ACHN (cell line): Measurements from ENCODE around the gene DNAI7.

Source experiments
- DNase-seq: peaks from one replicate; pipeline ENCODE4 v3.0.0-alpha.2; 2015
- in situ Hi-C: cut with HindIII; loops from 2 replicates; pipeline ENCODE4 v1.10.0; 2017; ENCODE audit warnings: low sequenced_read_pairs, low pct_ligation_motif_present, low pct_unique_long_range_greater_than_20kb

The DNAI7 gene

DNA sequence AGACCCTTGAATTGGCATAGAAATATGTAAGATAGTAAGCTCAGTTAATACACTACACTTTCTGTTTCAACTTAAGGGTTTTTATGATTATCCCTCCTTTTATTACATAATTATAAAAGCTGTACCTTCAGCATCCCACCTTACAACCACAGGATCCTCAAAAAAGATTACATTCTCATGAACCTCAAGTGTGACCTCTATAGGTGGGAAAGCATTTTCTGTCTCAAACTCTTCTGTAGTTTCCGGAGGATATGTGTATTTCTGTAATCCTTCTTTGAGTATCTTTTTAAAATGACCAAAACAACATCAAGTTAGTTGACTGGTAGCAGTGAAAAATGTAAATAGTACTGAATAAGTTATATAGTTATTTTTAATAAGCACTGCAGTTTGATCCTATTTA, 75.9 kb downstream of the DNAI7 start:
- in situ Hi-C loops, result no loop called here
- no peak for DNase-seq

DNA sequence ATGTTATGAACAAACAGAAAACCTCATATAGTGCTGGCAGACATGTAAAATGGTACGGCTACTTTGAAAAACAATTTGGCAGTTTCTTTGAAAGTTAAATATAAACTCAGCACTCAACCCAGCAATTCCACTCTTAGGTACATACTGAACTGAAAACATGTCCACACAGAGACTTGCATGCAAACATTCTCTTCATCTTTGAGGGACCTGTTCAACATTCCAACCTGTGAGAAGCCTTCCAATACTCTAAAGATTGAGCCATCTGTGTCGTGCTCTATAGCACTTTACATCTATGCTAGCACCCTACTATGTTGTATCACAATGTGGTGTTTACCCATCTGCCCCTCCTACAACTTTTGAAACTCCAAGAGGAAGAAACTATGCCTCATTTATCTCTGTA, 79.3 kb downstream of the DNAI7 start:
- no peak for DNase-seq
- in situ Hi-C loops, result no loop called here

DNA sequence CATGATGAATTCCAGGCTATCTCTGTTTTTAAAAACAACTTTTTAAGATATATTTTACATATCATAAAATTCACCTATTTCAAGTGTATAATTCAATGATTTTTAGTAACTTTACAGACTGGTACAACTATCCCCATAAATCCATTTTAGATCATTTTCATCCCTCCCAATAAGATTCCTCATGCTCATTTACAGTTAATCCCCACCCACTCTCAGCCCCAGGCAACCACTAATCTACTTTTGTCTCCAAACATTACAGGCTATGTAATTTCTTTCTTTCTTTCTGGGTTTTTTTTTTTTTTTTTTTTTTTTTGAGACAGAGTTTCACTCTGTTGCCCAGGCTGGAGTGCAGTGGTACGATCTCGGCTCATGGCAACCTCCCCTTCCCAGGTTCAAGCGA, 81.3 kb downstream of the DNAI7 start:
- in situ Hi-C loops, result no loop called here
- no peak for DNase-seq

DNA sequence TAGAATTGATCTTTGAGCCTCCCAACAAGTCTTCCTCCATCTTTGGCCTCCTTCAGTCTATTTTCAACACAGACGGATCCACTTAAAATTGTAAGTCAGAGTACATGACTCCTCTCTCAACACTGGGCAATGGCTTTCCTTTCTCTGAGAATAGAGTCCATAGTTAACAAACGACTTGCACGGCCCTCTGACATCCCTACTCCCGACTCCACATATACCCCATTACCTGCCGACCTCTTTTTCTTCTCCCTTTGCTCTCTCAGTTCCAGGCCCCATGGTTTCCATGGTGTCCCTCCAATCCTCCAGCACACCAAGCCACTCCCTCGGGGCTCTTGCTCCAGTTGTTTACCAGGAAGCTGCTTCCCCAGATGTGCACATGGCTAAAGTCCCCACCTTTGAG, 84.7 kb downstream of the DNAI7 start:
- in situ Hi-C loops, result no loop called here
- DNase-seq, result no peak

DNA sequence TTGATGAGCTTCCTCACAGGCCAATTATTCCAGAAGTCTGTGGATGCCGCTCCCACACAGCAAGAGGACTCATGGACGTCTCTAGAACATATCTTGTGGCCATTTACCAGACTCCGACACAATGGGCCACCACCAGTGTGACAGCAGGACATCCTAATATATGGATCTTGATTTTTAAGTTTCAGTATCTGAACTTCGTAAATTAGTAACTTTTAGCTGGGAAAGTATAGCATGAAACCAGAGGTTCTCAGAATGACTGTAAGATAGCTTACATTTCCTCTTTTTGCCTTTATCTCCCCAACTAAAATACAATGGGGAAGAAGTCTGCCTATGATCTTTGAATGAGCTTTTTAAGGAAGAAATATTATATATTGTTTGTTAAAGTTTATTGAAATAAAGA, 87.0 kb downstream of the DNAI7 start:
- DNase-seq, result no peak
- in situ Hi-C loops, result no loop called here

DNA sequence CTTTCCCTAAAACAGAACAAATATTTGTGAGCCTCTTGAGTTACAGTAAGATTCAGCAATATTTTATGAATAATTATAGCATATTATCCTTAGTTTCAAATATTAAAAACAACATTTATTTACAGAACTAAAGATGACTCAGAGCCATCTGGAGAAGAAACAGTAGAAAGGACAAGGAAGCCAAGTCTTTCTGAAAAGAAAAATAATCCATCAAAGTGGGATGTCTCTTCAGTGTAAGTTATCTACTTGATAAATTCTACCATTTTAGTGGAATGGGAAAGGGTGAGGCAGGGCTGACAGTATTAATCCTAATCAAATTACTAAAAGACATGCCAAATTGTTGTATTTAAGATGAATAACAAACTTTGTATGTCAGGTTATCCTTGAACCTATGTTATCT, 88.1 kb downstream of the DNAI7 start:
- in situ Hi-C loops, result no loop called here
- DNase-seq, result no peak

DNA sequence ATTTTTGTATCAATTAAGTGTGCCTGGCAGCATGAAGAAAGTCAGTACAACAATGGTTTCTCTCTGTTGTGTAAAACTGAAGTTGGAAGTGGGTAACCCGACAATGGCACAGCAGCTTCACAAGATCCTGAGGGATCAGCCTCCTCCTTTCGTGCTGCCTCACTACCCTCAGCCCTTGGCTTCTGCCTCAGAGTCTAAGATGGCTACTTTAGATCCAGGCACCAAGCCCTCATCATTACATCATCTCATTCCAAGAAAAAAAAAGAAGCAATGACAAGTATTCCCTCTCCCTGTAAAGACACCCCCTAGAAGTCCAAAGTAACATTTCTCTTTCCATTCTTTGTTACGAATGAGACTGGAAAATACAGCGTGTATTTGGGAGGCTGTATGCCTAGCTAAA, 92.6 kb downstream of the DNAI7 start:
- no peak for DNase-seq
- in situ Hi-C loops, result no loop called here

DNA sequence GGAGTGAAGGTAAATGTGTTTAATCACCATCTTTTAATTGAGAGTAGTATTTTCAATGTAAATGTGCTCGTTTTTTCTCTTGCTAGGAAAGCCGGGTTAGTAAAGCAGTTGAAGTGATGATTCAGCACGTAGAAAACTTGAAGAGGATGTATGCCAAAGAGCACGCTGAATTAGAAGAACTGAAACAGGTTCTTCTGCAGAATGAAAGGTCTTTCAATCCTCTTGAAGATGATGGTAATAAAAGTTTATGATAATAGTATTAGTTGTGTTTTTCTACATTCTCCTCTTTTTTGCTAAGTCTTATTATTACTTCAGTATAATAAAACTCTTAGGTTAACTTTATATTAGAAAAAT, 93.9 kb downstream of the DNAI7 start:
- DNase-seq, result no peak
- in situ Hi-C loops, result no loop called here

DNA sequence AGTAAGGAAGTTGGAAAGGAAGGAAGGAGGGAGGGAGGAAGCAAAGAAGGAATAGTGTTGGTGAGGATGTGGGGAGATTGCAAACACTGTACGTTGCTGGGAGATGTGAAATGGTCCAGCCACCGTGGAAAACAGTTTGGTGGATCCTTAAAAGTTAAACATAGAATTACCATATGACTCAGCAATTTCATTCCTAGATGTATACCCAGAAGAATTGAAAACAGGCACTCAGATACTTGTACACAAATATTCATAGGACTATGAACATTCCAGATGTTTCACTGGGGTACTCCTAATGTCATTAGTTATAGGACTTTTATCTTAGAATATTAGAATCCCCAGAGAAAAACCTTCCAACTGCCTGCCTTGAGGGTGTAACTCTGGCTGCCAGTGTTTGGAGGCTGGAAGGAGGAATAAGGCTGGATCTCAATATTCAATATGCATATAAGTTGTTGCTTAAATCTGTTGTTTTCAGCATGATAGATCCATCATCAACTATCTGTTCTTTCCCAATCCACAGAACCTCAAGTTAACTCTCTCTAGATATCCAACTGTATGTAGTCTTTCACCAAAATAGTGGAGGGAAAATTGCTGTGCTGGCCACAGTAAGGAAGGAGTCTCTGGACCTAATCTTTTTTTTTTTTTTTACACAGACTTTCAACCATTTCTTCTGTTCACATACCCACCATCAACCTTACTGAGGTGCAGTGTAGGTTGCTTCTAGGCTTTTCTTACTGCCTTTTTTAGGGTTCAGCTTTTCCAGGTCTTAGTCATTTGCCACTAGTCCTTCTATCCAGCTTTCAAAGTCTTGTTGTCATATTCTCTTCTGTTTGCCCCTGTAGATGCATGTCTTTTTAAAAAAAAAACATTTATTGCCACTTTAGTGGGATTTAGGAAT, 94.5 kb downstream of the DNAI7 start:
- DNase-seq, result no peak
- in situ Hi-C loops, result no loop called here

DNA sequence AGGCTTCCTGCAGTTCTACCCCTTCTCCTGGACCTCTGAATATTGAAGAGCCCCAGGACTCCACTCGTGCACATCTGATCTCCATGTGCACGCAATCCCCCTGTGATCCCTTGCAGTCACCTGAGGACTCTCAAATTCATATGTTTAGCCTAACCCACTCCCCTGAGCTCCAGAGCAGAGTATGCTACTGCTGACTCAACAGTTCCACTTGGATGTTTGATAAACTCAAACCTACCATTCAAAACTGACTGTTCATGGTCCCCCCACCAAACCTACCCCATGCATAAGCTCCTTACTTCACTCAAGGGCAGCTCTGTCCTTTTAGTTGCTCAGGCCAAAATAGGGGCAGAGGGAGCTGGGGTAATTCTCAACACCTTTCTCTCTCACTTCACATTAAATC, 96.0 kb downstream of the DNAI7 start:
- DNase-seq, result no peak
- in situ Hi-C loops, result no loop called here

DNA sequence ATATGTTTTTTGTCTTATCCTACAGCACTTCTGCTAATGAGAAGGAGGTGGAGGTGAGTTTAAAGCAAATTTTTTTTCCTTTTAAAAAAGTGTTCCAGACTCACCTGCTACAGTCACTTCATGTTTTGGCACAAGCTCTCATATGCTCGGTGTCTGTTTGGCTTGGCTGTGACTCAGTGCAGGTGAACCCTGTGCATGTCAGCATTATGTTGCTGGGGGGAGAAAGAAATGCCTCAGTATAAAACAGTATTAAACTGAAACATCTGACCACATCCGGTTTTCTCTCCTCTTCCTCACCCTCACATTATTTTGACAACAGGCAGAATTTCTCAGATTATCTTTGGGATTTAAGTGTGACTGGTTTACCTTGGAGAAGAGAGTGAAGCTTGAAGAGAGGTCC, 105.2 kb downstream of the DNAI7 start:
- in situ Hi-C loops, result no loop called here
- DNase-seq, result no peak

DNA sequence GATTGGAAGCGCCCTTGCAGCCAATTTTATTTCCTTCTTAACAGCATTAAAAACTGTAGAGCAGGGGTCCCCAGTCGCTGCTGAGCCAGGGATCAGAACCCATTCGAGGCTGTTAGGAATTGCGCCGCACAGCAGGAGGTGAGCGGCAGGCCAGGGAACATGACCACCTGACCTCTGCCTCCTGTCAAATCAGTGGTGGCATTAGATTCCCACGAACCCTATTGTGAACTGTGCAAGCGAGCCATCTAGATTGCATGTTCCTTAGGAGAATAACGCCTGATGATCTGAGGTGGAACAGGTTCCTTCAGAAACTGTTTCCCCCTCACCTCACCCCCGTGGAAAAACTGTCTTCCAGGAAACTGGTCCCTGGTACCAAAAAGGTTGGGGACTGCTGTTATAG, 107.4 kb downstream of the DNAI7 start:
- no peak for DNase-seq
- in situ Hi-C loops, result no loop called here

DNA sequence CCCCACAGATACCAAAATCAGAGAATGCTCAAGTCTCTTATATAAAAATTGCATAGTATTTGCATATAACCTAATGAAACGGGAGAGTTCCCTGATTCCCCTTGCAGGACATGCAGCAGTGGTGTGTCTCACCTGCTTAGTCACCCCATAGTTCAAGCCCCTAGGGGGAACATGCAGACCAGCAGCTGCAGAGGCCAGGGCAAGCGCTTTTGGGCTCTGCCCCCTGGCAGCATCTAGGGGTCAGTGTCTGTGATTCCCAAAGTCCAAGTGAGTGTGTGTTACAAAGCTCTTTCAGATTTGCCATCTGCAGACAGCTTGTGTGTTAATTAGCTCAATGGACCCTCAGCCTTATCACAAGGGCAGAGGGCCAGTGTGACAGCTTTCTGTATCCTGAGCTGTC, 110.1 kb downstream of the DNAI7 start:
- in situ Hi-C loops, result no loop called here
- DNase-seq, result no peak

DNA sequence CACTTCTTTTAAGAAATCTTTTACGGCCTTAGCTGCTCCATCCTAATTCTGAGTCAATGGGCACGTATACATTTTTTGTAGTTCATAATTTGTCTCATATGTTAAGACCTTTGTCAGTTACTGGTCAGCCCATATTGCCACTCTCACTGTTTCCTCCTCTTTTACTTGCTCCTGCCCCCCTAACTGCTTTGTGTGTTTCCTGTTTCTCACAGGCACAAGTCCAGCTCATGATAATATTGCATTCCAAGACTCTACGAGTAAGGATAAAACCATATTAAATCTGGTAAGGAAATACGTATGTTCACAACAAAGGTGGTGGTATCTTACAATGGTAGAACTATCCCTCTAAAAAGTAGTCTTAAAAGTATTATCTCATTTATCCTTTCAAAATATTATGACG, 111.7 kb downstream of the DNAI7 start:
- in situ Hi-C loops, result no loop called here

DNA sequence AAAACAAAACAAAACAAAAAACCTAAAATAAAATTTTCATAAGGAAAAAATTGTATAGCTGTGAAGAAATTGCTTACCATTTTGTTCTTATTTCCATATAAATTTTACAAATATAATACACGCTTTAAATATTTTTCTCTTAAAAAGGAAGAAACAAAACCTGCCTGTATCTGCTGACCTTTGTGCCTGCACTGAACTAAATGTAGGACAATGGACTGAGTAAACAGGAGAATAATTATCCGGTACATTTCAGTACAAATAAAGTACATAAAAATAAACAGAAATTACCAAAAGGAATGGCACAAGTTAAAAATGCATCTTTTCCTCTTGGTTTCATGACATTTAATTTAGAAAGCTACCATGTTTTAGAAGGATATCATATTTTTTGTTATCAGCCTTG, 112.3 kb downstream of the DNAI7 start:
- DNase-seq, result no peak
- in situ Hi-C loops, result no loop called here

More for the DNA sequence above, 111.7 kb downstream of the DNAI7 start:
- no peak for DNase-seq

DNA sequence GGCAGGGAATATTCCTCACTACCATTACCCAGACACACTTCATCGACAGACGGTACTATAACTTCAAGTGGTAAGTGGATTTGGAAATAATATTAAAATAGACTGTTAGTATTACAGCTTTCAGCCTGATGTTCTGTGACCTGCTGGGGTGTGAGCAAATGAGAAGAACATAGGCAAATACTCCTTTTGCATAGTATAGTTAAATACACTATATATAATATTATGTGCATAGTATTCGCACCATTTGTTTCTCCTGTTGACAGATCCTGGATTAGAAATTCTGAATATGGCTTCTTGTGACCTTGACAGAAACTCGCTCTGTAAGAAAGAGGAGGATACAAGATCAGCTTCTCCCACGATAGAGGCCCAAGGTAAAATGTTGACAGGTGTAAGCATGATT, 115.6 kb downstream of the DNAI7 start:
- in situ Hi-C loops, result no loop called here

DNA sequence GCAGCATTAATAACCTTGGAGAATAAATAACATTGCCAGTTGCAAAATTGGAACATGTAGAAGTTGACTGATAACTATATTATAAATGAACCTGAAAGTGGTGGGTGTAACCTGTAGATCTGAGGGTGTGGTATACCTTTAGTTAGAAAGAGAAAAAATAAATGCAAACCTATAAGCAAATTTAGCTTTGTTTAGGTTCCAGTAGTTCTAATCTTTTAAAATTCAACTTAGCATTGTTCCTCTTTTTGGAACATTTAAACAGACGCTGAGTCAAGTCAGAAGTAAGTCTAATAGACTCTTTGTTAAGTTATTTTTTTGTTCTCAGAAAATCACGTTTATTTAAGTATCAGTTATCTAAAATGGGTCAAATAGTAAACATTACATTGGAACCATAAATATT, 120.0 kb downstream of the DNAI7 start:
- in situ Hi-C loops, result no loop called here
- no peak for DNase-seq

More for the DNA sequence above, 115.6 kb downstream of the DNAI7 start:
- no peak for DNase-seq

DNA sequence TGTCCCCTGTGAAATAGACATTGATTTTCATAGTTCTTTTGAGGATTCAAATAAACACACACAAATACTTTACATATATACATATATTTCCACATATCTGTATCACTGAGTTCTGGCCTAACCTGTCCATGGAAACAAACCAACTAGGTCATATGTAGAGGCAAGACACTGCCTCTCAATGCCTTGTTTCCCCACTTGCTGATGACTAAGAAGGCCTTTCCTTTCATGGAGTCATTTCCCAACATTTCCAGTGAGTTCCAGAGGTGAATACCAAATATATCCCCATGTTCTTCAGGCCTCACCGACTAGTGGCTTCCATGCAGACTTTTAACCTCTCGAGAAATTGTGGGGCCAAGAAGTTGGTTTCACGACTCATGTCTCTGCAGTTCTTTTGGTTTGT, 120.8 kb downstream of the DNAI7 start:
- DNase-seq, result no peak
- in situ Hi-C loops, result no loop called here

DNA sequence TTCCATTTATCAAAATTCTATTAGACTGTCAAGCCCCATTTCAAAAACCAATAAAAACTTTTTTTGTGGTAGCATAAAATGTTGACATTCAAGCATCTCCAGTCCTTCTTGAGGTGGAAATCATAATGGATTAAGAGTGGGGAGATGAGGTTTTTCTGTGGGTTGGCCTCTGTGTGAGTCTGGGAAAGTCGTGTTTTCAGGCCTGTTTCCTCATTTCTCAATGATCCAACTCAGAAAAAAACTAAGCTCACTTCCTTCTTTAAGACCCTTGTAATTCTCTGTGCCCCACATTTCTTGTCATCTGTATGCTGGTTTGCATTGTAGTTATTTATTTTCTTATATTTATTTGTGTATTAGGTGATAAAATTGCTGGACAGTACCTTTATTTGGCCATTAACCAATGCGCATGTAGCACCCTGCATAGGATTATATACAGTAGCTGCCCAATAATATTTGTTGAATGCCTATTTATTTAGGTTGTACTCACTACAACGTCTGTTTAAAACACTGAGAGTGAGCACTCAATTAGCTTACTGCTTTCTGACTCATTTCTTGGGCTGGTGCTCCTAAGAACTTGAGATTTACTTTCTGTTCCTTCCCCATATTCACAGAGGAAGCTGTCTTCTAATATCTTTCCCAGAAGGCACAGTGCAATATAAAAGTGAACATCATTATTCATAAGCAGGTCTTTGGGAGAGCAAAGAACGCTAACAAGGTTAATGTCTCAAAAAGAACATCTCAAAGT, 121.9 kb downstream of the DNAI7 start:
- no peak for DNase-seq
- in situ Hi-C loops, result no loop called here

DNA sequence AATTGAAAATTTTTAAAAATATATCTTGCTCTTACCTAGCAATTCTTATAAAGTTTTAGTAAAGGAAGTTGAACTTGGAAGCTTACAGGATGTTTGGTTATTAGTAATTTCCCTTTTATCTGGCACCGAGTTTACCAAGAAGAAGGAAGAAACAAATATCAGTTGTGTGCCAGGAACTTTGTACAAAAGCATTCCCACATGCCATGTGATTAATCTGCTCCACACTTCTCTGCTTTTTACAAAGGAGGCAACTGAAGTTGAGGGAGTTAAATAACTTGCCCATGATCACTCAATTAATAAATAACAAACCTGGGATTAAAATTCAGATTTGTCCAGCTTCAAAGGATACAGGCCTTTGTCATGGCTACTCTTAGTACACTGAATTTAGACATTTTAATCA, 123.6 kb downstream of the DNAI7 start:
- DNase-seq, result no peak
- in situ Hi-C loops, result no loop called here
